ENCODE measurements around the gene POLE3.
"Not testable (repeated sequence)": the region's sequence is repeated elsewhere in the genome, so short reads cannot be mapped to it uniquely, and the experiment has no call there.

POLE3 gene

GRCh38 chr9:113375057-113376023 lies 35.1 kb downstream of the POLE3 start:
- no peak for DNase-seq

- no peak for DNase-seq
These were observed 36.6 kb downstream of the POLE3 start for GRCh38 chr9:113373676-113374392.

- no peak for DNase-seq
These were observed 37.2 kb downstream of the POLE3 start for GRCh38 chr9:113373256-113373655.

GRCh38 chr9:113372059-113372458 lies 38.4 kb downstream of the POLE3 start:
- DNase-seq: no peak

GRCh38 chr9:113370806-113371325 lies 39.6 kb downstream of the POLE3 start:
- no peak for DNase-seq

GRCh38 chr9:113369855-113370140 lies 40.7 kb downstream of the POLE3 start:
- DNase-seq: no peak

- DNase-seq: no peak
These were observed 41.3 kb downstream of the POLE3 start for GRCh38 chr9:113368982-113369854.

- no peak for DNase-seq
These were observed 42.0 kb downstream of the POLE3 start for GRCh38 chr9:113368348-113368981.

- not testable (repeated sequence) for DNase-seq
These were observed 44.8 kb downstream of the POLE3 start for GRCh38 chr9:113365652-113366051.

- no peak for DNase-seq
These were observed 45.5 kb downstream of the POLE3 start for GRCh38 chr9:113364951-113365350.

- no peak for DNase-seq
These were observed 47.1 kb downstream of the POLE3 start for GRCh38 chr9:113363336-113363735.

GRCh38 chr9:113361304-113362018 lies 49.0 kb downstream of the POLE3 start:
- DNase-seq: no peak

GRCh38 chr9:113360242-113360842 lies 50.1 kb downstream of the POLE3 start:
- no peak for DNase-seq

GRCh38 chr9:113359385-113359784 lies 51.1 kb downstream of the POLE3 start:
- DNase-seq: no peak

Data from activated gamma-delta T cell treated with Interleukin-2 at 50 U/mL for 16 hours (primary cell).